GM18511 (cell line): ENCODE measurements around the gene TLE4.
A peak's percentile ranks its signal among the peaks of the same experiment; 100 is the strongest.

Experiments
- ATAC-seq: cut with Tn5 transposase; IDR thresholded peaks from one replicate; pipeline ENCODE4 v1.9.1; 2021; ENCODE audit warnings: mild to moderate bottlenecking, moderate library complexity; ENCODE audit not compliant: unreplicated experiment

The TLE4 gene

GRCh38 chr9:79660615-79661014 is 88.8 kb downstream of the TLE4 start:
- ATAC-seq: no peak

DNA sequence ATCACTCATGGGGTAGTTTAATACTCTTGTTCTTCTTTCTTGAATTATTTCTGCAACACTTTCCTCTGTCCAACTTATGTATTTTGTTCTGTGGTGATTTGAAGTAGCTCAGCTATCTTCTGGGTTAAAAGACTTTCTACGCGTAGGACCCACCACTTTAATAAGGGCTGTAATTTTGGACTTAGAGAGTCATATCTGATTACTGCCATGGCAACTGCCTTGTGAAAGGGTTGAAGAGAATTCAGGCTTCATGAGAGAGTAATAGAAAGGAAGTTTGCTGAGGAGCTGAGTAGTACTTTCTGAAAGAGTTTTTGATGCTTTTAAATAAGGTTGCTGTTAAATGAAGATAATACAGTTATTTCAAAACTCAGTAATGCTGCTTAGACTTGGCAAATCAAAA is 89.5 kb downstream of the TLE4 start:
- no peak for ATAC-seq

DNA sequence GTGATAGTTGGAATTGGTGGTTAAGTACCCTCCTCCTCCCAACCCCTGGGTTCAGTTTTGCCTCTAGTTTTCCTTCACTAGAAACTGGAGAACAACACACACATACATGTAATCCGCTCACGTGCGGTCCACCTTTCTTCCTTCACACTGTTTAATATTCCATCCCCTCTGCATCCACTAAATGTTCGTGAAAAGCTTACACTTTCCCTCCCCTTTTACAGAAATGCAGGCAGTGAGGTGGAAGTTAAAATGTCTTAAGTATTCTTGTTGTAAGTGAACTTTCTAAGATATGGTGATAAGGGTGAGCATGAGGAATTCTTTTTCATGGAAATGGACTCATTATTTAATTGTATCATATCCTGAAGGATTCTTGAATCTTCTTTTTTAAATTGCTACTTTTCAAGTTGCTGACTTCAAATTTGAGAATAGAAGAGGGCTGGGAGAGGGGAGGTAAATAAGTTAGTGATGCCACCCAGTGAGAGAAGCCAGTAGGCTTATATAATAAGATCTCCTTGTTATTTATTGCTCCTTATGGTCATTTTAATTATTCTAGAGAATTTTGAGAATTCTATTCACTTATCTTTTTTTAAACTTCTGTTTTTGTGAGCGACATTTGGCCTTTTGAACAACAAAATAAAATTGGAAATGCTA is 90.2 kb downstream of the TLE4 start:
- no peak for ATAC-seq

DNA sequence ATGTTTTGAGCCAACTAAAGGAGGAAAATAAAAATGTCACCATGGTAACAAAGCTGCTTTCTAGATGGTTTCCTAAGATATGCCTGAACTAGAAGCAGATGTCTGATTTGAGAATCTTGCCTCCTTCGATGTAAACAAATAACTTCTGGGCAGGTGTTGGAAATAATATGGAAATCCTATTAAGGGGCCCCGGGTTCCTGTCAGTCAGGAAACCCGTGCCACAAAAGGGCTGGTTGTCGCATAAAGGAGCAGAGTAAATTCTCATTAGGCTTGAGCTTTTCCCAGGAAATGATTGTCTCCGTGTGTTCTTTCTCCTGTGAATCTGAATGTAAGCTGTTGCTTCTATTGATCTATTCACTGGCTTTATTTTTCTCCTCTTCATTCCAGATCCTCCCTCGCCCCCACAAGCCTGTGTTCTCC is 90.8 kb downstream of the TLE4 start:
- no peak for ATAC-seq

DNA sequence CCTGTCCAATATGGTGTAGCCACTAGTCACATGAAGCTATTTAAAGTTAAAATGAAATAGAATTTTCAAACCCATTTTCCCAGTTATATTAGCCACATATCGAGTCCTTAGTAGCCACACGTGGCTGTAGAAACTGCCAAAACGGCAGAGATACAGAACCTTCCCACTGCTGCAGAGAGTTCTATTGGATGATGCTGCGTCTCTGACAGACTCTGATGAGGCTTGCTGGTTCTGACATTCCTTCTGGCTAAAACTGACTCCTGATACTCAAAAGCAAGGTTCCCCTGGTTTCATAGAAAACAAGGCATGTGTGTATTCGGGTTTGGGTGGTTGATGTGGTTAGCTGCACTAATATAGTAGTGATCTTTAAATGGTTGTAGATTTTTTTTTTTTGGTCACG is 91.5 kb downstream of the TLE4 start:
- no peak for ATAC-seq

DNA sequence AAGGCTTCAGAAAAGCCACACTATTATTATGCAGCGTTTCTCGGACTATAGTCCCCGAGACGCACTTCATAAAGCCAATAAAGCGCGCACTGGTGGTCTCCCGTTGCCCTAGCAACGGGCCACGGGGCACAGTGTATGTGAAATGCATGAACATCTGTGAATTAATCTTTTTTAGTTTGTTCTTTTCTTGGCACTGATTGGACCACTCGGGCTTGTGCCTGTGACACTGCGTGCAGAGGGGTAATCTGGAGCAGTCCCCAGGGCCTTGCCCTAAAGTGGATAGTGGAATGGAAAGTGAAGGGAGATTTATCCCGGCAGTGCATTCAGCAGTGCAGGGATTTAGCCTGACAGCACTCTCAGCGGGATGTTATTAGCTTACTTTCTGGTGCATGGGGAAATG is 92.1 kb downstream of the TLE4 start:
- no peak for ATAC-seq

DNA sequence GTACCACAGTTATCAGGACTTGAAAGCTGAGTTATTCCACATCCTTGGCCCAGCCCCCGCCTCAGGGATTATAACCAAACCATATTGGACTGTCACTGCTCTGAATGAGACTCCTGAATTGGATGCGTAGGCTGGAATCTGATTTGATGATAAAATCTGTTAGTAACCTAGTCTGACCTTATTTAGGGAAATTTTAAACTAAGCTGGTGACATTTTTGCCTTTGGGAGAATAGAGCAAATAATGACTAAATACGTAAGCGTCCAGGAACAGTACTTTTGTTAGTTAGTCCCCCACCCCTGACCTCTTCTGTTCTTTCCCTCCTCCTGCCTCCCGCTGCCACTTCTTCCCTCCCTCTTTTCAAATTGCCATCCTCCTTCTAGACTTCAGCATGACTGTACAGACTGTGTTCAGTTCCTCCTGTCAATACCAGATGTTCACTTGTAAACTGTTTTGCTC is 92.6 kb downstream of the TLE4 start:
- ATAC-seq: no peak

GRCh38 chr9:79665369-79665768 is 93.6 kb downstream of the TLE4 start:
- no peak for ATAC-seq

GRCh38 chr9:79665931-79666330 is 94.2 kb downstream of the TLE4 start:
- no peak for ATAC-seq

GRCh38 chr9:79667120-79667519 is 95.4 kb downstream of the TLE4 start:
- ATAC-seq: no peak

GRCh38 chr9:79667817-79668436 is 96.2 kb downstream of the TLE4 start:
- ATAC-seq: no peak

DNA sequence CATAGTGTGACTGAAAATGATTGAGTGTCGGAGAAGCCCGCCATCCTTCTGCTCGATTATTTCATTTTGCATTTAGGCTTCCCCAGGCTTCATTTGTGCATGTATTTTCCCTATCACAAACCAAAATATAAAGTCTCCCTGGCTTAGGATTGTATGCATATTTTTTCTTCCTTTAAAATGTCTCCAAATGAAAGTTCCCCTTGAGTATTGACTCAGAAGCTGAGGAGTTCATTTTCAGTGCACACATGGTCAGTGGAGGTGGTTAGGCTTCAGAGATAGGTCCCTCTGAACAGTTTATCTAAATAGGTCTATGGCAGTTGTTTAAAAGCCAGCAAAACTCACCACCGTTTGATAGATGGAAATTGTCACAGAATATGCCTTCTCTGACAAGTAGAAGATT is 97.2 kb downstream of the TLE4 start:
- ATAC-seq: no peak

GRCh38 chr9:79670269-79670961 is 98.7 kb downstream of the TLE4 start:
- ATAC-seq: no peak

GRCh38 chr9:79671558-79671957 is 99.8 kb downstream of the TLE4 start:
- ATAC-seq: no peak

- ATAC-seq: no peak
Measured at GRCh38 chr9:79672236-79672635, 100.5 kb downstream of the TLE4 start.

DNA sequence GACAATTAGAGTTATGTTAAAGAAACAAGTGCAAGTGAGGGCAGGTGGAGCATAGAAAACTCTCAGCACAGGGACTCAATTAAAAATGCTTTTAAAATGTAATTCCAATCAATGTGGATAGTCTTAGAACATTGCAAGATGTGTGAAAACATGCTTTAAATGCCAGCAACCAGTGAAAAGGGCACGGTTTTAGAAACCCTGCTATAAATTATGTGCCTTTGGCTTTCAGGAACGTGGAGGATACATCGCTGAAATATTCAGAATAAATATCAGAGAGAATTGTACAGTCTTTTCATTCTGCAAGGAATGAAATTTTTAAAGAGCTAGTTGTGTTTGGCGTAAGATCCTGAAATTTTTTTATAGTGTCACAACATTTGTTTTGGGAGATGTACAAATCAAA is 101.1 kb downstream of the TLE4 start:
- no peak for ATAC-seq

DNA sequence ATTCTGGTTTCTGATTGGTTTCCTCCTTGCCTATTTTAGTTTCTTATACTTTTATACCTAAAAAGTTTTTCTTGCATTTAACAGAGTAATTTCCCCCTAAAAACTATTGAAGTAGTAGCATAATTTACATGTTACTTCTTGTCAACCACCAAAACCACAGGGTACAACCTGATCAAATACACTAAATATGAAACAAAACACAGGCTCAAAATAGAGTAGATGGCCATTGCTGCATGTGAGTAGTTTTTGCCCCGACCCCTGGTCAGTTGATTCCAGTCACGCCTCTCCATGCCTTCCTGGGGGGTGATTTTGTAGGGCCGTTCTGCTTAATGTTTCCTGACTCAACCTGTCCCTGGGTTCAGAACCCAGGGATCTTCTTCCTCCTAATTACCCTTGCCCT is 101.8 kb downstream of the TLE4 start:
- ATAC-seq: peak; percentile 91

DNA sequence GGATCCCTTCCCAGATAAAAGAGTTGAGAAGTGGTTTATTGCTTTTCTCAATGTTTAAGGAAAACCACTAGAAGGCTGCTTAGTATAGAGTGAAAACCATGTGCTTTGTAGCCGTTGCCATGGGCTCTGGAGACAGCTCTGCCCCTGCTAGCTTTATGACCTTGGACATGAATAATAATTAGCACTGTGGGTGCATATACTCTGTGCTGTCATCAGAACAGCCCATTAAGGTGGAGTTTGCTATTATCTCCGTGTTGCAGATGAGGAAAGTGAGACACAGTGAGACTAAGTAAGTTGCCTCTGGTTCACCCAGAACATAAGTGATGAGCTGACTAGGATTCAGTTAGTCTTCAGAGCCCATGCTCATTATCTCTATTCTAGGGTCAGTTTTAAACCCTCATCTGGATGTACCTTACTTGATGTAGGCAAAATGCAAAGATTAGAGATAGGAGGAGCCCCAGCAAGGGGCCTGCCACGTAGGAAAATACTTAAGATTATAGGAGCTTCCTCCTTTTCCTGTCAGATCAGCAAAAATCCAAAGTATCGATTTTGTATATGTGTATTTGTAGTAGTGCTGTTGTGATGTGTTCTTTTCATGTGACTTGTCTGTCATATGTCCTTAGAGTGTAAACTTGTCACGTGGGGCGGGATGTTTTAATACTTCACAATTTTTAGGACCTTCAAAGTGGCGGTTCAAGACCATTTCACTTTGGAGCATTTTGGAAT is 102.5 kb downstream of the TLE4 start:
- ATAC-seq: peak; percentile 43

DNA sequence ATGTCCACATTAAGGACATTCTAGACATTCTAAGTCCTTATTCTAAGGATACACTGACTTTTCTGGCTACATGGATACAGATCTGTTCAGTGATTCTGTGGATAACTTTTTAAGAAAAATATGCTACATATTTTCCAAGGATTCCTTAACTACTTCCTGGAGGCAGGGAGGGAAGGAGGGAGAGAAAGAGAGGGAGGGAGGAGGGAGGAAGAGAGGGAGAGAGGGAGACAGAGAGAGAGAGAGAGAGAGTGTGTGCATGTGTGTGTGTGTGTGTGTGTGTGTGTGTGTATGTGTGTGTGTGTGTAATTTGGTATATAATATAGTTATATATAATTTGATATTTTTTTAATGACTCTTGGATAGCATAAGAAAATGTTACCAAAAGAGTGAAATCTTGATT is 109.8 kb downstream of the TLE4 start:
- ATAC-seq: no peak

DNA sequence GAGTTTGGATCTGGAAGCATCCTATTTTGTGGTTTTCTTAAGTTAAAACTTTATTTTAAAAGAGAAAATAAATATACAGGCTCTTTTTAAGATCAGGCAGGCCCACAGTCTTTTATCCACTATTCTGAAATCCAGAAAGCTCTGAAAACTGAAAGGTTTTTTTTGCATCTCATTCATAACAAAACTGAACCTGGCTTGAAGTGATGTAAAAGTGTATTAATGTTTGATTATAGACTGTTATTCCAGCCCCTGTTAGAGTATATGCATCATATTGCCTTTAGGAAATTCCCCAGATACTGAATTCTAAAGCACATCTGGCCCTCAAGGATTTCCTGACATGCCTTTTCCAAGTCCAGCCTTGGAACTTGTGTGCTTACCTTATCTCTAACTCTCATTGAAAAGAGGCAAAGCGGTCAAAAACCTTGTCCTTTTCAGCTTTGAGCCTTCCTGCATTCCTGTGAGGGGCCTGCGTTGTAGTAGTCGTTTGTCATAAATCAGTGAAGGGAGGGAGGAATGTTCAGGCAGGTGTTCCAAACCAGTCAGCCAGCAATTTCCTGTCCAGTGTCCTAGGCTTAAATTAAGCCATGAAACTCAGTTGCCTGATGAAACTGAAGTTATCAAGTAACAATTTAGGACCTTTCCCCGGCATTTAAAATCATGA is 110.4 kb downstream of the TLE4 start:
- peak; percentile 48 for ATAC-seq

- no peak for ATAC-seq
Measured at GRCh38 chr9:79684059-79684458, 112.3 kb downstream of the TLE4 start.
